Neural cell (in vitro differentiated cells): ENCODE data around the gene ADGRF5. TPM values are rescaled to one million over a fixed set of nuclear protein-coding genes. Genes with fewer than 3 reads are reported as not detected.

Experiments used
- H2AFZ ChIP-seq: fragments of 200-600, 300-800 bp; sonication (generic), shearing (Covaris generic); 2 replicates; pipeline ENCODE4 v1.6.0; 2014; ENCODE audit warnings: low read depth, mild to moderate bottlenecking, antibody characterized with exemption, low read length, moderate library complexity
- H3F3A ChIP-seq: fragments of 200-600 bp; shearing (Covaris generic); 2 replicates; pipeline ENCODE4 v1.6.1; 2016; ENCODE audit warnings: mild to moderate bottlenecking, moderate library complexity, mixed read lengths, antibody characterized with exemption, low read length; ENCODE audit not compliant: insufficient read depth, poor library complexity, severe bottlenecking
- H3K27ac ChIP-seq: fragments of 200-600, 300-800 bp; sonication (generic), shearing (Covaris generic); 2 replicates; pipeline ENCODE4 v1.5.1; 2014; ENCODE audit warnings: mild to moderate bottlenecking, low read length, moderate library complexity
- H3K27me3 ChIP-seq: fragments of 300-800, 200-600 bp; sonication (generic), shearing (Covaris generic); 2 replicates; pipeline ENCODE4 v1.6.0; 2014; ENCODE audit warnings: mild to moderate bottlenecking, low read depth, low read length, moderate library complexity; ENCODE audit not compliant: insufficient read depth
- H3K36me3 ChIP-seq: fragments of 300-800, 200-600 bp; sonication (generic), shearing (Covaris generic); 2 replicates; pipeline ENCODE4 v1.5.1; 2014; ENCODE audit warnings: mild to moderate bottlenecking, antibody characterized with exemption, low read length, moderate library complexity; ENCODE audit not compliant: insufficient read depth
- H3K4me2 ChIP-seq: fragments of 300-800, 200-600 bp; sonication (generic), shearing (Covaris generic); 2 replicates; pipeline ENCODE4 v1.6.0; 2014; ENCODE audit warnings: mild to moderate bottlenecking, low read length
- H3K4me3 ChIP-seq: fragments of 300-800, 200-600 bp; sonication (generic), shearing (Covaris generic); 2 replicates; pipeline ENCODE4 v1.5.1; 2014; ENCODE audit warnings: mild to moderate bottlenecking, low read length, moderate library complexity
- H3K79me2 ChIP-seq: fragments of 200-600 bp; shearing (Covaris generic); replicated peaks from 2 replicates; pipeline ENCODE4 v1.6.0; 2014; ENCODE audit warnings: mild to moderate bottlenecking, low read length, moderate library complexity; ENCODE audit not compliant: insufficient read depth
- H3K9ac ChIP-seq: fragments of 300-800, 200-600 bp; sonication (generic), shearing (Covaris generic); 2 replicates; pipeline ENCODE4 v1.6.1; 2016; ENCODE audit warnings: mild to moderate bottlenecking, low read length, mixed read lengths
- H3K9me2 ChIP-seq: fragments of 200-600 bp; shearing (Covaris generic); 2 replicates; pipeline ENCODE4 v1.6.1; 2016; ENCODE audit warnings: mild to moderate bottlenecking, low read length, mixed read lengths; ENCODE audit not compliant: insufficient read depth
- H3K9me3 ChIP-seq: fragments of 200-600, 300-800 bp; sonication (generic), shearing (Covaris generic); 2 replicates; pipeline ENCODE4 v1.6.1; 2016; ENCODE audit warnings: mild to moderate bottlenecking, mixed run types, low read length, moderate library complexity, mixed read lengths
- H4K20me1 ChIP-seq: fragments of 200-600 bp; shearing (Covaris generic); 2 replicates; pipeline ENCODE4 v1.6.1; 2016; ENCODE audit warnings: mild to moderate bottlenecking, mixed run types; ENCODE audit not compliant: insufficient read depth
- CTCF ChIP-seq: fragments of 450-650 bp; IDR thresholded peaks from 2 replicates; pipeline ENCODE4 v1.5.1; 2014; ENCODE audit warnings: antibody characterized with exemption, mild to moderate bottlenecking, moderate library complexity; ENCODE audit not compliant: poor library complexity, severe bottlenecking
- EP300 ChIP-seq: fragments of 450-650 bp; conservative IDR thresholded peaks from 2 replicates; pipeline ENCODE4 v1.6.1; 2014; ENCODE audit warnings: antibody characterized with exemption, mild to moderate bottlenecking, moderate library complexity; ENCODE audit not compliant: poor library complexity, severe bottlenecking
- EZH2 ChIP-seq: fragments of 200-600, 300-800 bp; shearing (Covaris generic), sonication (generic); IDR thresholded peaks from 2 replicates; pipeline ENCODE4 v1.6.1; 2014; ENCODE audit warnings: antibody characterized with exemption, low read length, borderline replicate concordance, mild to moderate bottlenecking; ENCODE audit not compliant: insufficient read depth, poor library complexity, severe bottlenecking
- MXI1 ChIP-seq: fragments of 450-650 bp; conservative IDR thresholded peaks from 2 replicates; pipeline ENCODE4 v1.6.1; 2014; ENCODE audit warnings: antibody characterized with exemption, mild to moderate bottlenecking; ENCODE audit not compliant: poor library complexity, severe bottlenecking
- POLR2AphosphoS5 ChIP-seq: IDR thresholded peaks from 2 replicates; pipeline ENCODE4 v1.6.1; 2012
- RAD21 ChIP-seq: fragments of 450-650 bp; conservative IDR thresholded peaks from 2 replicates; pipeline ENCODE4 v1.6.1; 2014; ENCODE audit warnings: antibody characterized with exemption, mild to moderate bottlenecking, moderate library complexity
- SMC3 ChIP-seq: fragments of 450-650 bp; conservative IDR thresholded peaks from 2 replicates; pipeline ENCODE4 v1.6.1; 2014; ENCODE audit warnings: antibody characterized with exemption, mild to moderate bottlenecking, moderate library complexity; ENCODE audit not compliant: poor library complexity
- TAF1 ChIP-seq: IDR thresholded peaks from 2 replicates; pipeline ENCODE4 v1.6.1; 2012; ENCODE audit warnings: low read depth
- polyA plus RNA-seq: library from polyadenylated mRNA; depleted of rRNA; stranded (reverse); fragments of >200 nt; gene quantifications from 2 replicates; pipeline ENCODE4 v1.2.3, GENCODE V29; 2014
- TF ChIP-seq, protein P1 (sequence below): IDR thresholded peaks from 2 replicates; pipeline ENCODE4 v1.6.1; 2012; ENCODE audit warnings: borderline replicate concordance

Gene ADGRF5
- polyA plus RNA-seq, 1 donor from 2014 or later, result not detected

DNA sequence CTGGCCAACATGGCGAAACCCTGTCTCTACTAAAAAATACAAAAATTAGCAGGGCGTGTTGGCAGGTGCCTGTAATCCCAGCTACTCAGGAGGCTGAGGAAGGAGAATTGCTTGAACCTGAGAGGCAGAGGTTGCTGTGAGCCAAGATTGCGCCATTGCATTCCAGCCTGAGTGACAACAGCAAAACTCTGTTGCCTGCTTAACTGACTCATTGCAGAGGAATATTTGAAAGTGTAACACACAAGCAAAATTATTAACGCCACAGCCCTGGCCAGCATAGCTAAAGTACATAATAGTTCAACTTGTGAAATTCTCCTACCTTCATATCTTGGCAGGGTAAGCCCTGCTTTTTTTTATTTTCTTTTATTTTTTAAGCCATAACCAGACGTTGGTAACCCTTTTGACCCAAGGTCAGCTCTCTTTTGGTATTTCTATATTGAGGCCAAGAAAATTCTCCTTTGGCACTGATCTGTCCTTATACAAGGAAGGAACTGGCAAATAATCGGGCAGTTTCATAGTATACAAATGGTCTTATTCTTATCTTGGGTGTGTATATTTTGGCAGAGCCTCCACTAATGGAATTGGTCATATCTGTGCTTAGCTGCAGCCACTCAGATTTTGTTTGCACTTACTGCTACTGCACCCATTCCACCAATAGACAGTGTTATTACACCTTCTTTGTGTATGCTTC is 4.0 kb upstream of the ADGRF5 start:
- Histone ChIP-seq H3F3A (no peaks in the 10 kb centered on the region), H3K79me2 (no peaks in the 10 kb centered on the region), H3K9ac (no peak overlapping the region), H3K27ac (no peak overlapping the region), H4K20me1 (no peaks in the 10 kb centered on the region), H3K36me3 (no peaks in the 10 kb centered on the region), H3K9me3 (no peaks in the 10 kb centered on the region), H3K4me2 (no peak overlapping the region), H2AFZ (no peak overlapping the region), H3K27me3 (no peaks in the 10 kb centered on the region), H3K4me3 (no peak overlapping the region), H3K9me2 (no peaks in the 10 kb centered on the region)
- TF ChIP-seq EZH2 (no peak), CTCF (no peak), TAF1 (no peak)
- TF ChIP-seq, protein P1, sequence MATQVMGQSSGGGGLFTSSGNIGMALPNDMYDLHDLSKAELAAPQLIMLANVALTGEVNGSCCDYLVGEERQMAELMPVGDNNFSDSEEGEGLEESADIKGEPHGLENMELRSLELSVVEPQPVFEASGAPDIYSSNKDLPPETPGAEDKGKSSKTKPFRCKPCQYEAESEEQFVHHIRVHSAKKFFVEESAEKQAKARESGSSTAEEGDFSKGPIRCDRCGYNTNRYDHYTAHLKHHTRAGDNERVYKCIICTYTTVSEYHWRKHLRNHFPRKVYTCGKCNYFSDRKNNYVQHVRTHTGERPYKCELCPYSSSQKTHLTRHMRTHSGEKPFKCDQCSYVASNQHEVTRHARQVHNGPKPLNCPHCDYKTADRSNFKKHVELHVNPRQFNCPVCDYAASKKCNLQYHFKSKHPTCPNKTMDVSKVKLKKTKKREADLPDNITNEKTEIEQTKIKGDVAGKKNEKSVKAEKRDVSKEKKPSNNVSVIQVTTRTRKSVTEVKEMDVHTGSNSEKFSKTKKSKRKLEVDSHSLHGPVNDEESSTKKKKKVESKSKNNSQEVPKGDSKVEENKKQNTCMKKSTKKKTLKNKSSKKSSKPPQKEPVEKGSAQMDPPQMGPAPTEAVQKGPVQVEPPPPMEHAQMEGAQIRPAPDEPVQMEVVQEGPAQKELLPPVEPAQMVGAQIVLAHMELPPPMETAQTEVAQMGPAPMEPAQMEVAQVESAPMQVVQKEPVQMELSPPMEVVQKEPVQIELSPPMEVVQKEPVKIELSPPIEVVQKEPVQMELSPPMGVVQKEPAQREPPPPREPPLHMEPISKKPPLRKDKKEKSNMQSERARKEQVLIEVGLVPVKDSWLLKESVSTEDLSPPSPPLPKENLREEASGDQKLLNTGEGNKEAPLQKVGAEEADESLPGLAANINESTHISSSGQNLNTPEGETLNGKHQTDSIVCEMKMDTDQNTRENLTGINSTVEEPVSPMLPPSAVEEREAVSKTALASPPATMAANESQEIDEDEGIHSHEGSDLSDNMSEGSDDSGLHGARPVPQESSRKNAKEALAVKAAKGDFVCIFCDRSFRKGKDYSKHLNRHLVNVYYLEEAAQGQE, result no peak

- Histone ChIP-seq H3K79me2 (no peaks in the 10 kb centered on the region), H3K27me3 (no peaks in the 10 kb centered on the region), H3K27ac (no peak overlapping the region), H4K20me1 (no peaks in the 10 kb centered on the region), H3F3A (no peaks in the 10 kb centered on the region), H3K4me2 (no peak overlapping the region), H3K9ac (no peak overlapping the region), H3K9me2 (no peaks in the 10 kb centered on the region), H3K36me3 (no peaks in the 10 kb centered on the region), H3K4me3 (no peak overlapping the region), H2AFZ (no peak overlapping the region), H3K9me3 (no peaks in the 10 kb centered on the region)
- TF ChIP-seq, protein P1, result no peak
- TF ChIP-seq POLR2AphosphoS5, result no peak
- no peak for TF ChIP-seq RAD21
- no peak for TF ChIP-seq EP300
- no peak for TF ChIP-seq SMC3
- no peak for TF ChIP-seq MXI1
- no peak for TF ChIP-seq CTCF
- TF ChIP-seq EZH2, result no peak
- no peak for TF ChIP-seq TAF1
These were observed 1.7 kb upstream of the ADGRF5 start for GRCh38 chr6:46923476-46923875.
